ENCODE results near the gene CD44. TPM values are rescaled to one million over a fixed set of nuclear protein-coding genes. Genes with fewer than 3 reads are reported as not detected.

Gene CD44
- total and polyA plus RNA-seq, 4 experiments from 2014 or later: 390 to 809 (median 681) TPM

DNA sequence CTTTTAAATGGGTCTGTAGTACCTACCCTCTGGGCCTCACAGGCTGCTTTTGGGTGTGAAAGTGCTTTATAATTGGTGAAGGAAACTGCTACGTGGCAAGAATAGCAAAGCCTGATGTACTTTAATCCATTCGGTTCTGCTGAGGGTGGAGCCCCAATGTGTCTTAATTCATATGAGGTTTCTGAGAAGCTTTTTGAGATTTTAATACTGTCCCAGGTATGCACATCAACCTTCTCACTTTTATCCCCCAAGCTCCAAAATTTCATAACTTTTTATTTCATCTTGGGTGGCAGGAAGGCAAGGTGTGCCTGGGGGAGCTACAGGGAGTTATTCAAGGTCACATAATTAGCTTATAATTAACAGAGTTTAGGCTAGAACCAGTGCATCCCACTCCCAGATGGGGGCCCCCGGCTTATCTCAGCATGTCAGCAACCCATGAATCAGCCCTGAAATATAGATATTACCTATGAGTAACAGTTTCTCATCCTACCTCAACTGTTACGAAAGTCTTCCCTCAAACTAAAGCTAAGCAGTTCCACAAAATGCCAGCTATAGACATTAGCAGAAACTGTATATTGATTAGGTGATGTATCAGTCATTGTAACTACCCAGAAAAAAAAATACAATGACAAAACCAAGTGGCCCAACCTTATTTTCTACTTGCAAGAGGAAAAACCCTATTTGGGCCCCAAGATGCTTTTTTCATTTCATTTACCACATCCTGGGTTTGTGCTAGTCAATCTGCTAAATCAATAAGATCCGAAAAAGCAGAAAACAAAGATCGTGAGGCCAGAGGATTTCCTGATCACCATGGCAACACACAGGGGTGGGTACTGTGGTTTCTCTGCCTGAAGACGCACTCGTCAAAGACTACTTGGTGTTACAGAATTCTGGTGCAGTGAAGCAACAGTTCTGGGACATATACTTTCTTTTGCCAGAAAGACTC, 26.7 kb downstream of the CD44 start:
- H3K27me3 ChIP-seq (ENCODE audit: insufficient read depth, low read length): no peaks in the 10 kb centered on the region
- DNase-seq: peak; percentile 96 to 98 (median 98)
- Mint-ChIP-seq H3K4me3 (peak overlapping the region; percentile 77 to 87 (median 84)), H3K27me3 (no peaks in the 10 kb centered on the region), H3K4me1 (peaks cover 85 to 100% (median 94%) of the 10 kb centered on the region in 4 donors), H3K9me3 (peaks cover 0 to 2% (median 0%) of the 10 kb centered on the region in 8 donors), H3K27ac (peak overlapping the region; percentile 93 to 100 (median 100)), H3K36me3 (peaks cover 46 to 84% of the 10 kb centered on the region in 2 donors)
- H3K9me3 ChIP-seq (ENCODE audit: control insufficient read depth in 1 of 2, low read length in 2 of 2): no peaks in the 10 kb centered on the region
- H3K27ac ChIP-seq (ENCODE audit: low read depth, low read length): peak overlapping the region; percentile 96
- ChIA-PET POLR2A (ENCODE audit: partially characterized antibody) (interaction anchor here (0.6 to 31.9 kb wide), 37 partner anchors 9 to 226 kb away, joined by 3 to 1106 read pairs (median 6); partner anchors contain the start of gene CD44), CTCF (ENCODE audit: partially characterized antibody) (interaction anchor here (0.6 to 11.8 kb wide), 19 partner anchors 10 to 239 kb away, joined by 3 to 151 read pairs (median 5); partner anchors contain the start of gene CD44)
- intact Hi-C loops (cut with micrococcal nuclease): loop anchor here (1.0 to 5.0 kb wide), 10 partner anchors 9 to 248 kb away; partner anchors contain the start of genes APIP and PDHX
- peak overlapping the region; percentile 36 to 37 for H3K4me3 ChIP-seq (ENCODE audit: low read length in 2 of 2)
- no peaks in the 10 kb centered on the region for H3K36me3 ChIP-seq (ENCODE audit: insufficient read depth, low read length)
- peaks cover 98% of the 10 kb centered on the region for H3K4me1 ChIP-seq (ENCODE audit: insufficient read depth, low read length)

DNA sequence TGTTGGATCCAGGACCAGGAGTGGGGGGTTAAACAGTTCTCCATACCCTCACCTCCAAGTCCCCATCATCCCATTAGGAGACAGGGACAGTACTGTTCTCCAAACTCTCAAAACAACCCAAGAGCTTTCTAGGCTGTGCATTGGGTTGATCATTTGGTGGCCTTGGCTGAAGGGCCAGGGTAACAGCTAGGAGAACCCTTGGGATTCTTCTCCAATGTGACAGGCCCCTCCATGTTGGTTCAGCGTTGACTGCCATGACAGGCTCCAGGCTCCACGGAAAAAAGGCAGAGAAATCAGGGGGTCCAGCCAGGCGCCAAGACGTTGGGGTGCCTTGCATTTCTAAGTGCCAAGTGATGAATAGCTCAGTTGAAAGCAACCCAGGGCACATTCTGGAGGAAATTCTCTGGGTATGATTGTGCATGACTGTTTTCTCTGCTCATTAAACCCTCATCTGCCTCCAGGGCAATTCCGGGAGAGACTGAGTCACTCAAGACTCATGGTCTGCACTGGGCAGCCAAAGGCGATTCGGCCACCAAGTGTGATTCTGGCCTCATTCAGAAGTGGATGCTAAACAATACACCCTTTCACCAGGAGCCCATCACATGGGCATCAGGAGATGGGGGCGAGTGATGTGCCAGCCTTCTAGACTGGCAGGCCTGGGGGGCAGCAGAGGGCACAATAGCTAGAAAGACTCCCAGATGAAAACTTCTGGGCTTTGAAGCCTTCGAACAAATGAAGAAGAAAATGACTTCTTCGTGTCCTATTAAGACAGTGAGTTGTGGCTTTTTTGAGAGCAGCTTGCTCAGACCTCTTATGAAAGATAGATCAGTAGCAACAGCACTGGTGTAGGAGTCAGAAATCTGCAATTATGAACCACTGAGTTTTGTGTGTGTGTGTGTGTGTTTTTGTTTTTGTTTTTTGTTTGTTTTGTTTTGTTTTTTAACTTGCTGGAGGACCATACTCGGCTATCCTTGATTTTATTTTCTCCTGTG, 27.7 kb downstream of the CD44 start:
- Mint-ChIP-seq H3K36me3 (peaks cover 40 to 85% of the 10 kb centered on the region in 2 donors), H3K9me3 (peaks cover 0 to 2% (median 0%) of the 10 kb centered on the region in 8 donors), H3K4me3 (peak overlapping the region; percentile 77 to 87 (median 84)), H3K27me3 (no peaks in the 10 kb centered on the region), H3K4me1 (peaks cover 85 to 100% (median 94%) of the 10 kb centered on the region in 4 donors), H3K27ac (peak overlapping the region; percentile 93 to 100 (median 100))
- ChIA-PET CTCF (ENCODE audit: partially characterized antibody) (interaction anchor here (0.8 to 11.8 kb wide), 19 partner anchors 10 to 240 kb away, joined by 3 to 151 read pairs (median 5); partner anchors contain the start of gene CD44), POLR2A (ENCODE audit: partially characterized antibody) (interaction anchor here (0.6 to 31.9 kb wide), 39 partner anchors 10 to 225 kb away, joined by 3 to 1106 read pairs (median 6); partner anchors contain the start of gene CD44)
- Histone ChIP-seq H3K27ac (ENCODE audit: low read depth, low read length) (peak overlapping the region; percentile 96), H3K4me1 (ENCODE audit: insufficient read depth, low read length) (peaks cover 98% of the 10 kb centered on the region), H3K27me3 (ENCODE audit: insufficient read depth, low read length) (no peaks in the 10 kb centered on the region), H3K9me3 (ENCODE audit: control insufficient read depth in 1 of 2, low read length in 2 of 2) (no peaks in the 10 kb centered on the region), H3K36me3 (ENCODE audit: insufficient read depth, low read length) (no peaks in the 10 kb centered on the region), H3K4me3 (ENCODE audit: low read length in 2 of 2) (peak overlapping the region; percentile 14 to 37)
- DNase-seq: peak in 4 of 5 donors; percentile 35 to 56 (median 38)
- intact Hi-C loops (cut with micrococcal nuclease): loop anchor here (1.0 to 5.0 kb wide), 10 partner anchors 8 to 249 kb away; partner anchors contain the start of genes APIP and PDHX

DNA sequence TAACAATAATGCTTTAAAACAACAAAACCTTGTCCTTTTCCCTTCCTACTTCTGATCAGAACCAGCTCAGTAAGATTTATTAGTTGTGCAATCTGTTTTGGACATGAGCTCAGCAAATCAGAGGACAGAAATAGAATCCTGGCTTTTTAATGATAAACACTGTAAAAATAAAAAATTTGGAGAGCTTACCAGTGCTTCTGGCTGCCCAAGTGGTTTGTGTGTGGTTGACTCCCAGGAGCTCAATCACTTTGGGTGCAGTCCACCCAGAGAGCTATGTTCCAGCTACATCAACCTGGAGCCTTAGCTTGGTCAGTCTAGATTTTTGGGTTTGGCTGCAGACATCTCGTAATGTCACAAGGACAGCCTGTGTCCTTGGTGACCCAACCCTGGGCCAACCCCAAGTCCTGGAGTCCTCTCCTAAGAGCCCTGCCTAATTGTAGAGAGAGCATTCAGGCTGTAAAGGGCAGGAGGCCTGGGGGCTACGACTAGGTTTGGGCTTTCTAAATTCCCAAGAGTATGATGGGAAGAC, 28.5 kb downstream of the CD44 start:
- Mint-ChIP-seq H3K4me3 (peak overlapping the region; percentile 34 to 87 (median 78)), H3K27me3 (no peaks in the 10 kb centered on the region), H3K27ac (peak overlapping the region; percentile 93 to 100 (median 100)), H3K9me3 (peaks cover 0 to 2% (median 0%) of the 10 kb centered on the region in 8 donors), H3K4me1 (peaks cover 85 to 100% (median 94%) of the 10 kb centered on the region in 4 donors), H3K36me3 (peaks cover 40 to 85% of the 10 kb centered on the region in 2 donors)
- peak in 1 of 5 donors; percentile 25 for DNase-seq
- Histone ChIP-seq H3K27me3 (ENCODE audit: insufficient read depth, low read length) (no peaks in the 10 kb centered on the region), H3K36me3 (ENCODE audit: insufficient read depth, low read length) (no peaks in the 10 kb centered on the region), H3K27ac (ENCODE audit: low read depth, low read length) (peak overlapping the region; percentile 96), H3K9me3 (ENCODE audit: control insufficient read depth in 1 of 2, low read length in 2 of 2) (no peaks in the 10 kb centered on the region), H3K4me1 (ENCODE audit: insufficient read depth, low read length) (peaks cover 98% of the 10 kb centered on the region), H3K4me3 (ENCODE audit: low read length in 2 of 2) (peak overlapping the region in 1 of 2 donors; percentile 37)
- POLR2A ChIA-PET (ENCODE audit: partially characterized antibody): interaction anchor here (1.1 to 31.9 kb wide), 24 partner anchors 10 to 224 kb away, joined by 3 to 1106 read pairs (median 12); partner anchors contain the start of gene CD44
- intact Hi-C loops (cut with micrococcal nuclease): loop anchor here (2.0 to 5.0 kb wide), 3 partner anchors 13 to 250 kb away; partner anchors contain the start of genes APIP and PDHX
- CTCF ChIA-PET (ENCODE audit: partially characterized antibody): interaction anchor here (1.2 to 11.8 kb wide), 12 partner anchors 9 to 241 kb away, joined by 3 to 151 read pairs (median 7); partner anchors contain the start of gene CD44

DNA sequence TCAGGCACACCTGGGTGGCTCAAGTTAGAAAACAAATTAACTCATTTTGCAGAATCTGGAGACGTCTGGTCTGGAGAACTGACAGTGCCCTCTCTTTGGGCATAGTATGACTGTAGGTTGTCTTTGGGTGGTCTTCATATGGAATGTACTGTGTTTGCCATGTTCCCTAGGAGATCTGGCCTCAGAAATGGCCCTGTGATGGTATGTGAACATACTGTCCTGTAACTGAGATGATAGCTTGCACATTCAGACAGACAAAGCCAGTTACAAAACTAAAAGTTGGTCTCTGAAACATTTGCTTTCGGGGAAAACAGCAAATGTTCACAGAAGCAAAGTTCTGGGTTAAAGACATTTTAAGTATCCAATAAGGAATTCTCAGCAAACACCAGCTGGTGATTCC, 29.7 kb downstream of the CD44 start:
- no peaks in the 10 kb centered on the region for H3K27me3 Mint-ChIP-seq
- H3K4me1 Mint-ChIP-seq: peaks cover 86 to 100% (median 94%) of the 10 kb centered on the region in 4 donors
- Histone ChIP-seq H3K27ac (ENCODE audit: low read depth, low read length) (peak overlapping the region; percentile 96), H3K36me3 (ENCODE audit: insufficient read depth, low read length) (no peaks in the 10 kb centered on the region), H3K27me3 (ENCODE audit: insufficient read depth, low read length) (no peaks in the 10 kb centered on the region), H3K9me3 (ENCODE audit: control insufficient read depth in 1 of 2, low read length in 2 of 2) (no peaks in the 10 kb centered on the region), H3K4me3 (ENCODE audit: low read length in 2 of 2) (no peak overlapping the region), H3K4me1 (ENCODE audit: insufficient read depth, low read length) (peaks cover 98% of the 10 kb centered on the region)
- H3K27ac Mint-ChIP-seq: peak overlapping the region; percentile 93 to 100 (median 100)
- intact Hi-C loops (cut with micrococcal nuclease): loop anchor here (5.0 kb wide), 2 partner anchors 224 to 251 kb away; partner anchors contain the start of genes APIP and PDHX
- H3K4me3 Mint-ChIP-seq: peak overlapping the region; percentile 54 to 87 (median 75)
- H3K9me3 Mint-ChIP-seq: peaks cover 0 to 2% (median 0%) of the 10 kb centered on the region in 8 donors
- DNase-seq: peak in 1 of 5 donors; percentile 19
- CTCF ChIA-PET (ENCODE audit: partially characterized antibody): interaction anchor here (3.2 to 11.8 kb wide), 4 partner anchors 8 to 28 kb away, joined by 11 to 151 read pairs (median 105); partner anchors contain the start of gene CD44
- POLR2A ChIA-PET (ENCODE audit: partially characterized antibody): interaction anchor here (1.0 to 31.9 kb wide), 7 partner anchors 9 to 123 kb away, joined by 3 to 1106 read pairs (median 49); partner anchors contain the start of gene CD44
- peaks cover 39 to 83% of the 10 kb centered on the region in 2 donors for H3K36me3 Mint-ChIP-seq

DNA sequence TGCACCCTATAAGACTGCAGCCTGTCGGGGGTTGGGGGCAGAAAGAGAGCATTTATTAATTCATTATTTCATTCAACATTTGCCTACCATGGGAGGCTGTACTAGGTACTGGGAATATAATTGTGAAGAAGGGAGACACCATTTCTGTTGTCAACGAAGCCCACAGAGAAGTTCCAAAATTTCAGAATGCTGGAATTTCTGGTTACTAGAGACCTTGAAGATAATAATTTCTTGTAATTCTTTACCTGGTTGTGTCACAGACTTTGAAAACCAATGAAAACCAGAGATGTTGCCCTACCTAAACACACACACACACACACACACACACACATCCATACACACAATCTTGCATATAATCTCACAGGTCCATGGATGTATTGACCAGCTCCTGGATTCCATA, 30.1 kb downstream of the CD44 start:
- intact Hi-C loops (cut with micrococcal nuclease): loop anchor here (5.0 kb wide), 2 partner anchors 223 to 252 kb away; partner anchors contain the start of genes APIP and PDHX
- Histone ChIP-seq H3K4me1 (ENCODE audit: insufficient read depth, low read length) (peaks cover 98% of the 10 kb centered on the region), H3K27ac (ENCODE audit: low read depth, low read length) (peak overlapping the region; percentile 96), H3K4me3 (ENCODE audit: low read length in 2 of 2) (no peak overlapping the region), H3K27me3 (ENCODE audit: insufficient read depth, low read length) (no peaks in the 10 kb centered on the region), H3K36me3 (ENCODE audit: insufficient read depth, low read length) (no peaks in the 10 kb centered on the region), H3K9me3 (ENCODE audit: control insufficient read depth in 1 of 2, low read length in 2 of 2) (no peaks in the 10 kb centered on the region)
- peaks cover 86 to 100% (median 94%) of the 10 kb centered on the region in 4 donors for H3K4me1 Mint-ChIP-seq
- POLR2A ChIA-PET (ENCODE audit: partially characterized antibody): interaction anchor here (1.0 to 31.9 kb wide), 8 partner anchors 9 to 124 kb away, joined by 3 to 1106 read pairs (median 44); partner anchors contain the start of gene CD44
- H3K4me3 Mint-ChIP-seq: peak overlapping the region in 7 of 8 donors; percentile 54 to 87 (median 75)
- CTCF ChIA-PET (ENCODE audit: partially characterized antibody): interaction anchor here (7.5 to 11.8 kb wide), 3 partner anchors 8 to 29 kb away, joined by 92 to 151 read pairs (median 118); partner anchors contain the start of gene CD44
- peak overlapping the region; percentile 93 to 100 (median 100) for H3K27ac Mint-ChIP-seq
- H3K9me3 Mint-ChIP-seq: peaks cover 0 to 2% (median 0%) of the 10 kb centered on the region in 8 donors
- no peak for DNase-seq
- H3K27me3 Mint-ChIP-seq: no peaks in the 10 kb centered on the region
- H3K36me3 Mint-ChIP-seq: peaks cover 36 to 83% of the 10 kb centered on the region in 2 donors

Data from CD4-positive, alpha-beta memory T cell (primary cell).